Frontal cortex (tissue), 4 donors: ENCODE data around the gene CHCHD6. TPM values are rescaled to one million over a fixed set of nuclear protein-coding genes. Genes with fewer than 3 reads are reported as not detected.
"Not testable (repeated sequence)": the region's sequence is repeated elsewhere in the genome, so short reads cannot be mapped to it uniquely, and the experiment has no call there.

Experiments used
- DNase-seq, 2 donors: peaks; one replicate each; pipeline ENCODE4 v3.0.0; 2012; ENCODE audit warnings: low spot score in 2 of 2
- FAIRE-seq: peaks from 2 replicates; lab custom pipeline; 2012; peaks lifted over from hg19 to GRCh38; lab: Jason Lieb, UNC
- total RNA-seq: library from RNA; depleted of rRNA; stranded (reverse); fragments of >200 nt; gene quantifications from one replicate; pipeline ENCODE4 v1.2.3, GENCODE V29; 2014
- donor health status: control.
- donor health status: control.
- donor health status: control.

The CHCHD6 gene
- total RNA-seq, 1 donor from 2014 or later = 33.8 TPM

GRCh38 chr3:126753191-126754160, 49.4 kb downstream of the CHCHD6 start:
- DNase-seq (no peak), FAIRE-seq (no peak)

- FAIRE-seq = no peak
- no peak for DNase-seq
Measured at GRCh38 chr3:126755866-126756265, 51.8 kb downstream of the CHCHD6 start.

- DNase-seq = no peak
Measured at GRCh38 chr3:126758026-126758425, 54.0 kb downstream of the CHCHD6 start.

GRCh38 chr3:126758882-126759281, 54.8 kb downstream of the CHCHD6 start:
- FAIRE-seq (no peak), DNase-seq (no peak)

More at GRCh38 chr3:126758026-126758425, 54.0 kb downstream of the CHCHD6 start:
- FAIRE-seq = no peak

- DNase-seq = no peak
- FAIRE-seq = no peak
Measured at GRCh38 chr3:126760541-126760940, 56.5 kb downstream of the CHCHD6 start.

- DNase-seq = no peak
- no peak for FAIRE-seq
Measured at GRCh38 chr3:126763035-126763434, 59.0 kb downstream of the CHCHD6 start.

GRCh38 chr3:126765187-126766069, 61.4 kb downstream of the CHCHD6 start:
- no peak for FAIRE-seq
- no peak for DNase-seq

- no peak for DNase-seq
- no peak for FAIRE-seq
Measured at GRCh38 chr3:126766653-126767052, 62.6 kb downstream of the CHCHD6 start.

- FAIRE-seq (no peak), DNase-seq (no peak)
Measured at GRCh38 chr3:126768903-126769302, 64.9 kb downstream of the CHCHD6 start.

GRCh38 chr3:126770096-126770495, 66.1 kb downstream of the CHCHD6 start:
- DNase-seq = no peak
- FAIRE-seq = no peak

GRCh38 chr3:126773167-126773566, 69.1 kb downstream of the CHCHD6 start:
- FAIRE-seq (no peak), DNase-seq (no peak)

- DNase-seq (no peak), FAIRE-seq (no peak)
Measured at GRCh38 chr3:126773783-126774182, 69.7 kb downstream of the CHCHD6 start.

- FAIRE-seq (no peak), DNase-seq (no peak)
Measured at GRCh38 chr3:126777366-126777765, 73.3 kb downstream of the CHCHD6 start.

GRCh38 chr3:126780666-126781065, 76.6 kb downstream of the CHCHD6 start:
- DNase-seq (no peak), FAIRE-seq (no peak)

GRCh38 chr3:126781406-126781805, 77.4 kb downstream of the CHCHD6 start:
- no peak for FAIRE-seq
- no peak for DNase-seq

GRCh38 chr3:126781889-126782491, 78.0 kb downstream of the CHCHD6 start:
- DNase-seq (no peak), FAIRE-seq (no peak)

- DNase-seq (no peak), FAIRE-seq (no peak)
Measured at GRCh38 chr3:126782536-126782935, 78.5 kb downstream of the CHCHD6 start.

- FAIRE-seq (no peak), DNase-seq (no peak)
Measured at GRCh38 chr3:126784254-126784653, 80.2 kb downstream of the CHCHD6 start.

GRCh38 chr3:126791320-126791719, 87.3 kb downstream of the CHCHD6 start:
- not testable (repeated sequence) for DNase-seq, FAIRE-seq

- no peak for DNase-seq
- no peak for FAIRE-seq
Measured at GRCh38 chr3:126792998-126793397, 89.0 kb downstream of the CHCHD6 start.
